ENCODE results near the gene ZNF280D. TPM values are rescaled to one million over a fixed set of nuclear protein-coding genes. Genes with fewer than 3 reads are reported as not detected.

ZNF280D gene
- total RNA-seq, 1 experiment from 2014 or later, result 28.7 TPM

DNA sequence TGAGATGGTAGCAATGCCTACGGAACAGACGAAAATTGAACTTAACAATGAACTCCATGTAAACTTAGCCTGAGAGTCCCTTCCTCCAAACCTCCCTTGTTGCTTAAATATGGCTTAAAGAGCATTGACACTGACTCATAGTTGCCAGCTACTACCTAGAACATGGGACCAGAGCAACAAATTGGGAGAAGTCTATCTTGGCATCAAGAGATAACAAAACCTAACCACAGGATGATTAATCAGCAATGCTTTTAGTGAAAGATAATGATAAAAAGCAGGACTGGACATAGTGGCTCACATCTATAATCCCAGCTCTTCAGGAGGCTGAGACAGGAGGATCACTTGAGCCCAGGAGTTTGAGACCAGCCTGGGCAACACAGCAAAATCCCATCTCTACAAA lies 150.5 kb downstream of the ZNF280D start:
- ChIA-PET CTCF (no interaction called here), POLR2A (no interaction called here)
- Mint-ChIP-seq H3K4me1 (ENCODE audit: low read depth, unreplicated experiment) (no peaks in the 10 kb centered on the region), H3K27me3 (ENCODE audit: insufficient read depth, unreplicated experiment) (no peaks in the 10 kb centered on the region), H3K36me3 (ENCODE audit: insufficient read depth, unreplicated experiment) (no peaks in the 10 kb centered on the region), H3K4me3 (ENCODE audit: unreplicated experiment) (no peak overlapping the region), H3K27ac (ENCODE audit: unreplicated experiment) (no peak overlapping the region), H3K9me3 (ENCODE audit: unreplicated experiment) (peaks cover 20% of the 10 kb centered on the region)
- intact Hi-C loops (cut with micrococcal nuclease; ENCODE audit: unreplicated experiment), result no loop called here
- H3K9me3 ChIP-seq, result peaks cover 9% of the 10 kb centered on the region; the same call in 1 of the 2 replicates
- H3K4me1 ChIP-seq, result no peaks in the 10 kb centered on the region
- H3K27me3 ChIP-seq (replicated peaks; ENCODE audit: control insufficient read depth, insufficient read depth, low read length), result no peaks in the 10 kb centered on the region
- no peak overlapping the region for H3K4me3 ChIP-seq (ENCODE audit: low read depth, low read length)
- no peak for DNase-seq
- no TSS peak for BruUV-seq (replicated peaks)
- TF ChIP-seq CTCF (IDR thresholded peaks at IDR 0.05; ENCODE audit: insufficient read depth in 1 of 2, low read depth in 1 of 2, low read length in 1 of 2, severe bottlenecking in 1 of 2, unreplicated experiment in 1 of 2), result no peak
- H3K36me3 ChIP-seq (ENCODE audit: control insufficient read depth, insufficient read depth, low read length), result no peaks in the 10 kb centered on the region

Other genes starting within 250 kb of the ZNF280D start
- 64.4 and 68.8 TPM in 2 replicates for gene TCF12, start 185.1 kb upstream of the ZNF280D start, total RNA-seq (2022)

Measured in Caco-2 (cell line).